CD4-positive, alpha-beta T cell treated with Interleukin-4 for 1 hour (primary cell): ENCODE measurements around the gene SVOPL.

Experiments
- DNase-seq, 2 donors: peaks; one replicate each; pipeline ENCODE4 v3.0.0-alpha.2; 2020 to 2022

SVOPL gene

DNA sequence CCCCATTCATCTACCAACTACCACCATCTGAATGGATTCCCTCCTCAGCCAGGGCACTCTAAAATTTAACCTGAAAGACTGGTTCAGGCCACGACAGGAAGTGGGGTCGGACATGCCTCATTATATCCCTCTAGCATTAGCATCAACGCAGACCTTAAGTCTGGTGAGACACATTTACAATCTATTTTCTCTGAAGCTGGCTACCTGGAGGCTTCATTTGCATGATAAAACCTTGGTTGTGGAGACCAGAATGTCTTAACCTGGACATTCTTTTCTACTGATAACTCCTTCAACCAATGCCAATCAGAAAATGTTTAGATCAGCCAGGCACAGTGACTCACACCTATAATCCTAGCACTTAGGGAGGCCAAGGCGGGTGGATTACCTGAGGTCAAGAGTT is 42.3 kb downstream of the SVOPL start:
- DNase-seq = no peak

DNA sequence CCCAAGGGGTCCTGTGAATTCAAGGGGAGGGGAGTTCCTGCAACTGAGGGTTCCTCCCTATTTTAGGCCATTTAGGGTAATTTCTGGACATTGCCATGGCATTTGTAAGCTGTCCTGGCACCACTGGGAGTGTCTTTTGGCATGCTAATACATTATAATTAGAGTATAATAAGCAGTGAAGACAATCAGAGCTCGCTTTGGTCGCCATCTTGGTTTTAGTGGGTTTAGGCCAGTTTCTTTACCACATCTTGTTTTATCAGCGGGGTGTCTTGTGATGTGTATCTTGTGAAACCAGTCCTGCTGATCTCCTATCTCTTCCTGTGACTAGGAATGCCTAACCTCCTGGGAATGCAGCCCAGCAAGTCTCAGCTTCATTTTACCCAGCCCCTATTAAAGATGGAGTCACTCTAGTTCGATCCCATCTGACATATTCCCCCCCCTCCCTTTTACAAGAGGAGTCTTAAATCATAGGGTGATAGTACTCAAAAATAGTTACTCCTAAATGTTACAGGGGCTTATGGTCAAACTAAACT is 43.2 kb downstream of the SVOPL start:
- no peak for DNase-seq

DNA sequence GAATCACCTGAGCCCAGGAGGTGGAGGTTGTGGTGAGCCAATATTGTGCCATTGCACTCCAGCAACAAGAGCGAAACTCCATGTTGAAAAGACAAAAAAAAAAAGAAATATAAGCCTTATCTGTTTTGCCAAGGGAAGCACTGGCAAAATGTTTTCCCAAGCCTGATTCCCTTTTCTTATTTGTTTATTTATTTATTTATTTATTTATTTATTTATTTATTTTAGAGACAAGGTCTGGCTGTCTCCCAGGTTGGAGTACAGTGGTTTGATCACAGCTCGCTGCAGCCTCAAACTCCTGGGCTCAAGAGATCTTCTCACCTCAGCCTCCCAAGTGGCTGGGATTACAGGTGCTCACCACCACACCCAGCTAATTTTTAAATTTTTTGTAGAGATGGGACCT is 44.2 kb downstream of the SVOPL start:
- DNase-seq = no peak

DNA sequence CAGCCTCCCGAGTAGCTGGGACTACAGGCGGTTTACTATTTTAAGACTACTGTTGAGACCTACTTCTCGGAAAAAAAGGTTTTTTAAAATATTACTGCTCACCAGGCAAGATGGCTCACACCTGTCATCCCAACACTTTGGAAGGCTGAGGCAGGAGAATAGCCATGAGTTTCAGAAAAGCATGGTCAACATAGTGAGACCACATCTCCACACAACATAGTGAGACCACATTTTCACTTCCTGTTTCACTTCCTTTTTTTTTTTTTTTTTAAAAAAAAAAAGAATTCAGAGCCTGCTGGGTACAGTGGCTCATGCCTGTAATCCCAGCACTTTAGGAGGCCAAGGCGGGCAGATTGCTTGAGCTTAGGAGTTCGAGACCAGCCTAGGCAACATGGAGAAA is 46.5 kb downstream of the SVOPL start:
- no peak for DNase-seq

DNA sequence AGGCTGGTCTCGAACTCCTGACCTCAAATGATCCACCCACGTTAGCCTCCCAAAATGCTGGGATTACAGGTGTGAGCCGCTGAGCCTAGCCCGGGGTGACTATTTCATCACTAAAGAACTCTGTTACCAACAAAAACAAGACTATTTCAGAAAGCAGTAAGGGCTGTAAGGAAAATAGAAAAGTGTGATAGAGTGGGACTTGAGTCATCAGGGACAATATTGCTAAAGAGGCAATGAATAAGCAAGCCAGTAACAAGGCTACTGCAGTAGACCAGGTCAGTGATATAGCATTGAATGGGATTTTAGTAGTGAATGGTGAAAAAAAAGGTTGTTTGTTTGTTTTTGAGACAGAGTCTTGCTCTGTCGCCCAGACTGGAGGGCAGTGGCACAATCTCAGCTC is 51.7 kb downstream of the SVOPL start:
- DNase-seq = no peak

DNA sequence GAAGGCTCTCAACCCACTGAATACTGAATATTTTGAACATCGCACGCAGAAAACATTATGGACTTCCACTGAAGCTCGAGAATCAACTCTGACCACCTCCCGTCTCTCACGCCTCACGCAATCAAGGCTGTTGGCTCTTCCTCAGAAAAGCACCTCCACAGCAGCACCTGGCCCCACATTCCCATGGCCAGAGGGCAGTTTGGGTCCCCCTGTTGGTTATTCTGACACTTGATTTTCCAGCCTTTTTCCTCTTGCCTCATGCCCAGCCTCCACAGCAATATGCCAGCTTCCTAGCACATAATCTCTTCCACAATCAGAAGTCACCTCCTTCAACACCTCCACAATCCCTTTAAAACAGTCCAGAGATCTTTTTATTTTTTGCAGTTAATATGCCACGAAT is 55.9 kb downstream of the SVOPL start:
- DNase-seq = no peak

DNA sequence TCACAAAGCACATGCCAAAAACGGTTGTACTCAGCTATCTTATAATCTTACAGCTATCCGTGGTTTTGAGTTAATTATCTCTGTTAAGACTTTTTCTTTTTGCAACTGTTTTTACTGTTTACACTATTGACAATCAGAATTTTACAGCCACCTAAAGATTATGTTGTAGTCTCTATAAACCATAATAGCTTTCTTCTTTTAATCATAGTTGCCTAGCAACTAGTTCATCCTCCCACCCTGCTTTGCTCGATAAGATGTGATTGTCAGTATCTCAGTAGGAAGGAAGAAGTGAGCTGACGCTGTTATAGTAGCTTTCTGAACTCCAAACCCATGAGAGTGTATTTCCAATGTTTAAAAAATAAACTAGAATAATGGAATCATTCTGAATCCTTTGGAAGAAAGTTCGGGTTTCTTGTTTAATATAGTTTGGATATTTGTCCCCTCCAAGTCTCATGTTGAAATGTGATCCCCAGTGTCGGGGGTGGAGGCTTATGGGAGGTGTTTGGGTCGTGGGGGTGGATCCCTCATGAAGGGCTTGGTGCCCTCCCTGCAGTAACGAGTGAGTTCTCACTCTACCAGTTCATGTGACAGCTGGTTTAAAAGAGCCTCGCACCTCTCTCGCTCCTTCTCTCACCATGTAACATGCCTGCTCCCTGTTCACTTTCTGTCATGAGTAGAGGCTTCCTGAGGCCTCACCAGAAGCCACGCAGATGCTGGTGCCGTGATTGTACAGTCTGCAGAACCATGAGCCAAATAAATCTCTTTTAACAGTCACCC is 68.1 kb downstream of the SVOPL start:
- no peak for DNase-seq

DNA sequence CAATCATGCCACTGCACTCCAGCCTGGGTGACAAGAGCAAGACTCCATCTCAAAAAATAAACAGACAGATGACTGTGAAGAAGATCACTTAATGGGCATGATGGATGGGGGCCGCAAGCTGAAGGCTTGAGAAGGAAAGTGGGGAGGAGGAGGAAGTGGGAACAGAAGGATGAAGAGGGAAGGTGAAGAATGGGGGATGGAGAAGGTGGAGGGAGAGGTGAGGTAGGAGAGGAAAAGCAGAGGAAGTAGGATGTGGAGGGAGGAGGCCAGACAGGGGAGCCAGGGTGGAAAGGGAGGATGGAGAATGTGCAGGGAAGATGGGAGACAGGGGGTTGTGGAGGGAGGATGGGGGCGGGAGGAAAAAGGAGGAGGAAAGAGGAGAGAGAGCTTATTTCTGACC is 68.8 kb downstream of the SVOPL start:
- DNase-seq = no peak

DNA sequence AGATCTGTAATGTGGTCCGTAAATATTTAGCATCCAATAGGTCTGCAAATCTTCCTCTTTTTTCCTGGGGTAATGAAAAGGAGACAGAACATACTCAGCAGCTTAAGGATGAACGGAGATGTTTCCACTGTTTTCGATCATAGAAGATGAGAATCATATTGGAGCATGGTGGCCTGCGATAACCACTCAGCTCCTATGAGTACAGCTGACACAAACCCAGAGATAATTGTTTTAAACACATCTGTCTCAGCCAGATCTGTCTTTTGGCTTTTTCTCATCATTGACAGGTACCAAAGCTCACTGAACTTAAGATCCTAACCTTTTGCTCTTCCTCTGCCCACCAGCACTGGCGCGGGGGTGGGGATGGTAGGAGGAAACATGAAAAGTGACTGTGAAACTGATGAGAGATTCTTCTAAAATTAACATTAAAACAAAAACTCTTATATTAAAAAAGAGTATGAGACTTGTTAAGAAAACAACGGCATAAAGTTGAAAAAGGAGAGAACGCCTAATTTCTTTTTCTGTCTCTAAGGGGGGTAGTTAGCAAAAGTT is 71.0 kb downstream of the SVOPL start:
- DNase-seq = no peak

DNA sequence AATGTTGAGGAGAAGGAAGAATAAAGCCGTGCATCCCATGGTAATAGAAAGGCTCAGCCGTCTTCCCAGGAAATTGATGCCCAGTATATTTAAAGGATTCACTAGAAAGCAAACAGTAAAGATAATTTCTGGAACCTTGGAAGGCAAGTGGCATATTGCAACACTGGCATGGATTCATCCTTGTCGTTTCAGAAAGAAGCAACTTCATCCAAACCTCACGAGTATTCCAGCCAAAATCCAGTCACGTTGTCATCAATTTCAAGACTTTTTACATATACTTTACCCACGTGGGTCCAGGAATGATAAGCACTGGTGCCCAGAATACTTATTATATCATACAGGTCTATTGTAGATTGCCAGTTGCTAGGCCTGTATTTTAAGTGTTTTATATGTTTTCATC is 73.8 kb downstream of the SVOPL start:
- DNase-seq = no peak

DNA sequence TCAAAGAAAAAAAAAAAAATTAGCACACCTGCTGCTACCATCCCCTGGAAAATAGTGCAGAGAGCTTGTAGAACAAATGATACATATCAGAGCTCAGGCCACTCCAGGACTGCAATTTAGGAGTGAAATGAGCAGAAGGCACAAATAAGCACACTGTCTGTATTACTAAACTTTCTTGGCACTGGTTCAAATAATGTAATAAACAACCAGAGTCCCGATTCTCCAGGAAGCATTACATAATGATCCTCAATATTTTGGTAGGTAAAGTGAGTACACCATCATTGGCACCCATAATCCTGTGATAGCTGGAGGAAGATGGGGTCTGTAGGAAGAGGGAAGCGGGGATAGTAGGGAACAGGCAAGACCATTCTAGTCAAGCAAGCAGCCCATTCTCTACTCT is 74.3 kb downstream of the SVOPL start:
- no peak for DNase-seq

DNA sequence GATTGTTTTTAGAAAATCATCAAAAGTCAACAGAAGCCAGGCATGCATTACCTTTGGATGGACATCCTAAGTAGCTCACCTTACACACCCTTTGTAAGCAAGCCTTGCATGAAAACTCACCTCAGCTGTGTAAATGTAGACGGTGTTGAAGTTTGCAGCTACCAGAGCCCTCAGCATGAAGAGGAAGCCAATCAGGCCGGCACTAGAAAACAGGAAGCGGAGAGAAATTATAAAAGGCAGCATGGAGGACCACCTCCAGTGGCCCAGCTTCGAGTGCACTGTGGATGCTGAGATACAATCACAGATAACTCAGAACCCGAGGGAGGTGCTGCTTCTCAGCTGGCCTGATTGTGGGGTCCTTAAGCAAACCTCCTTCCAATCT is 75.3 kb downstream of the SVOPL start:
- peak in 1 of 2 donors; percentile 5 for DNase-seq

DNA sequence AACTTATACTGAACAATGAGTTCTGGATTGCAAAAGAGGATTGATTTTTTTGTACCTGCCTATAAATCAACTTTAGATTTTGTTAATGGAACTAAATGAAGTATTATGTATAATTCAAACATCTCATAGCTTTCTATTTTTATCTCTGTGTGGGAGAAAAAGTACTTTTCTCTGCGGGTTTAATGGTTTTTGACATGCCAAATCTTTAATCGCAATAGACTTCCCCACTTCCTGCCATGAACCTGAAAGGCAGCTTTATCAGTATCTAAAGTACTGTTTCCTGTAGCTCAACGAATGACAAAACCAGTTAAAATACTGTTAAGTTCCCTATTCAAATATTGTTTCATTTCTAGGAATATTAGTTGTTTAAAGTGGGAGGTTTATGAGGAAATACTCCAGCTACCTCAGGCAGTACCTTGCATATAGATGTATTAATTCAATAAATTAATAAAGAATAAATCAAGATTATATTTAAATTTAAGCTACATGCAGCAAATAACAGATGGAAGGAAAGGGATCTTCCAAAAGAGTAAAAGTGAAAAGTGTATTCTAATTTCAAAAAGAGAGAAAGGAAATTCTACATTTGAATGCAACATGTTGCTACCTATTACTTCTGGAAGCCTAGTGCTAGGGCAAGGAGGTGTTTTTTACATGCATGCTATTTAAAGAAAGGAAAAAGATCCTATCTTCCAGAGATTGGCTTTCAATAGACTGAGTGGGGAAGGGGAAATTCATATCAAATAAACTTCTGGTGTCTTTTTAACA is 75.9 kb downstream of the SVOPL start:
- peak in 1 of 2 donors; percentile 28 for DNase-seq

DNA sequence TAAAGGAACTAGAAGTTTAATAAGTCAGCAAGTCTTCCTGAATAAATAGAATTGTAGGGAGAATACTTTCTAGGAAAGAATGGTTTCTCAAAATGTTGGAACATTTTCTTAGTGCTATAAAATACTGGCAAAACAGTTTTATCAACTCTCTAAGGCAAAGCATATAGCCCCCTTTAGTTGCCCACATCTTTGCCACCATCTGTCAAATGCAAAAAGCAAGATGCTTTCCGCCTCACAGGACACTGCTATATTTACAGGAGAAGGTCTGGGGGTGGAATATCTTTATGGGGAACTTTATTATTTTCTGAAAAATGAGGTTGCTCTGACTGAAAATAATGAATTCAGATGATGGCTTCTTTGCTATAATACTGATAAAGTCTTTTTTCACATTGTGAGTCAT is 78.3 kb downstream of the SVOPL start:
- DNase-seq = no peak

DNA sequence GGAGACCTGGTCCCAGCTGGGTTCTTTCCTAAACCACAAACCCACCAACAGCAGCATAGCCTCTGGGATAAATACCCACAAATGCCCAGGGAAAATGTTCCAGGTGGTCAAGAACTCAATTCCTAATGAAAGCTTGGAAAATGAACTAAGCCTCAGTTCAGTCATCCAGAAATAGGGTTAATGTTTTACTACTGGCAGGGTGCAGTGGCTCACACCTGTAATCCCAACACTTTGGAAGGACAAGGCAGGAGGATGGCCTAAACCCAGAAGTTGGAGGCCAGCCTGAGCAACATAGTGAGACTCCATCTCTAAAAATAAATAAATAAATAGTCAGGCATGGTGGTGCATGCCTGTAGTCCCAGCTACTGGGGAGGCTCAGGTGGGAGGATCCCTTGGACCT is 82.2 kb downstream of the SVOPL start:
- DNase-seq = no peak

DNA sequence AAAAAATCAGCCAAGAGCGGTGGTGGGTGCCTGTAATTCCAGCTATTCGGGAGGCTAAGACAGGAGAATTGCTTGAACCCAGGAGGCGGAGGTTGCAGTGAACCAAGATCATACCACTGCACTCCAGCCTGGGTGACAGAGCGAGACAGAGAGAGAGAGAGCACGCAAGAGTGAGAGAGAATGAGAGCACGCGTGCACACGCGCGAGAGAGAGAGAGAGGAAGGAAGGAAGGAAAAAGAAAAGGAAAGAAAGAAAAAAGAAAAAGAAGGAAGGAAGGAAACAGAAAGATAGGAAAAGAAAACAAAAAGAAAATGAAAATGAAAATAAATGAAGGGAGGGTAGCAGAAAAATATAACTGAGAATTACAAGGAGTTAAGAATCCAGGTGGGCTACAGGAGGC is 82.7 kb downstream of the SVOPL start:
- DNase-seq = no peak

DNA sequence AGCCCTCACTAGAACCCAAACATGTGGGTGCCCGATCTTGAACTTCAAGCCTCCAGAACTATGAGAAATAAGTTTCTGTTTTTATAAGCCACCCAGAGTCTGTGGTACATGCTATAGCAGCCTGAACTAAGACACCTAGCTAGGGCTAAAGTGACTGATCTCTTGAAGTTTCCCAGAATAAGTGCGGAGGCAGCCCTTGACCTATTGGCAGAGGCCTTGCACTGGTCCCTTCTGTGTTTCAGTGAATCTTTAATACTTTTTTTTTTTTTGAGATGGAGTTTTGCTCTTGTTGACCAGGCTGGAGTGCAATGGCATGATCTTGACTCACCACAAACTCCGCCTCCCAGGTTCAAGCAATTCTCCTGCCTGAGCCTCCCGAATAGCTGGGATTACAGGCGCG is 85.1 kb downstream of the SVOPL start:
- no peak for DNase-seq

DNA sequence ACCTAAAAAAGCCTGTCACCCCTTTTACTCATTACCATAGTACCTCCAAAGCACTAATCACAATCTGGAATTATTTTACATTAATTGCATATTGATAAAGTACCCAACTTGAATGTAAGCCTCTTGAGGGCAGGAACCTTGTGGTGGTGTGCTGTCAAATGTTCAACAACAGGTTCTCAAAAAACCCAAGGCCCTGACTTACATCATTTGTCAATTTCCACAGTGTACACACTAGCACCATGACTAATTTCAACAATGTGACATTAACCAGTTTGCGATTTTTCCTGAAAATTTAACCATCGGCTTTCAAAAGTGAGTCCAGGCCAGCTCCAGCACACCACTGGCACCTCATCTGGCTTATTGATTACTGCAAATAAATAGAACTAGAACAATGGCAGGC is 87.5 kb downstream of the SVOPL start:
- DNase-seq = no peak

DNA sequence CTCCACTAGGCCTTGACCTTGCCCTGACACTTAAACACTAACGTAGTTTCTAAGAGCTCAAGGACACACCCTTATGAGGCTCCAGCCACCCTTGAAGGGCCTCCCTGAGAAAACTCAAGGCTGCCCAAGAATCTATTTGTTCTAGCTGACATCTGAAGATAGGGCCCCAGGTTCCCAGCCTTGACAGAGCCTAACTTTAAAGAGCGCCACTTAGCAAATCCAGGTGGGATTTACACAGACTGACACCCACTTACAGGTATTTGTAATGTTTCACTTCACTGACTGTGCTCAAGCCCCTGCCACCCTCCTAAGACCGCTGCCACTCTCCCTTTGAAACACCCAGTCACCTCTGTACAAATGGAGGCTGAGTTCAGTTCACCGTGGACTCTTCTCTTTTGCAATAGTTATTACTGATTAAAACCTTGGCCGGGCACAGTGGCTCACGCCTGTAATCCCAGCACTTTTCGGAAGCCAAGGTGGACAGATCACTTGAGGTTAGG is 90.4 kb downstream of the SVOPL start:
- no peak for DNase-seq

DNA sequence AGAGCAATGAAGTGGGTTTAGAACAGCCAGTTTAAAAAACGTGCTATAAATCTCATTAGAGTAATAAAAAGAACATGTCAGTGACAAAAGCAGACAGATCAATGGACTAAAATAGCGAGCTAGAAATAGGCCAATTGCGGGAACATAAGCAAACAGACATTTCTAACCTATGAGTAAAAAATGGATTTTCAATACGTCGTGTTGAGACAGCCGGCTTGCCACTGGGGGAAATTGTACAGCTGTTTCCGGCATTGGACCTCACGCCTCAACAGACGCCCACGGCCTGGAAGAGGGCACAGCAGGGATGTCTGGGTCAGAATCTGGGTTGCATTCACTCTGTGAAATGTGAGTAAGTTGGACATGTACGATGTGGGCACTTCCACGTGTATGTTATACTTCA is 92.9 kb downstream of the SVOPL start:
- no peak for DNase-seq

DNA sequence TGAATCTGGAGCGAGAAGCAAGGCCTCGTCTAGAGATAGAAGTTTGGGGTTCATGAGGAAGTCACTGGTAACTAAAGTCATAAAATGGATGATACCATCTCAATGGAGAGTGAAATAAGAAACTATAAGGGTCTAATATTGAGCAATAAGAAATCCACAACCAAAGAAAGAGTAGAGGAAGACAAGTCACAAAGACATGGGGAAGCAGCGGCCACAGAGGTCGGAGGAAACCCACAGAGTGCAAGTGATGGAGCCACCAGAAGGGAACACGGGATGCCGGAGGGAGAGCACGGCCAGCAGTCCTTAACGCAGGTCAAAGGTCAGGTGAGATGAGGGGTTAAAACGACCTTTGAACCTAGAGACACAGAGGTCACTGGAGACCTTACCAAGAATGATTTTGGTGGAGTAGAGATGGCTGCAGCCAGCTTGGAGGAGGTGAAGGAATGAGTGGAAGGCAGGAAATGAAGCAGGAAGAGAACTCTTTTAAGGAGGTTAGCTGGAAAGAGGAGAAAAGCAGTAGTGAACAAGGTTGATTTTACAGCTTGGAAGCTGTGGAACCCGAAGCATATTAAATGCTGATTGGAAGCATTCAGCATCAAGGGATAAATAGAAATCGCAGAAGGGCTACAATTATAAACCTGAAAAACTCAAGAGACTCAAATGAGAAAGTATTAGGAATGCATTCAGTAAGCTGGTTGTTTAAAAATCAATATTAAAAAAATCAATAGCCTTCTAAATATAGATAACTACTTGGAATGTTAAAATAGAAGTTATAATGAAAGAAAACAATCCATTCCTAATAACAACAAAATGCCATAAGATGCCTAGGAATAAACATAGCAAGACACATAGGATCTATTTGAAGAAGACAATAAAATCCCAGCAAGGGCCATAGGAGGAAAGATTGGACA is 93.7 kb downstream of the SVOPL start:
- no peak for DNase-seq

DNA sequence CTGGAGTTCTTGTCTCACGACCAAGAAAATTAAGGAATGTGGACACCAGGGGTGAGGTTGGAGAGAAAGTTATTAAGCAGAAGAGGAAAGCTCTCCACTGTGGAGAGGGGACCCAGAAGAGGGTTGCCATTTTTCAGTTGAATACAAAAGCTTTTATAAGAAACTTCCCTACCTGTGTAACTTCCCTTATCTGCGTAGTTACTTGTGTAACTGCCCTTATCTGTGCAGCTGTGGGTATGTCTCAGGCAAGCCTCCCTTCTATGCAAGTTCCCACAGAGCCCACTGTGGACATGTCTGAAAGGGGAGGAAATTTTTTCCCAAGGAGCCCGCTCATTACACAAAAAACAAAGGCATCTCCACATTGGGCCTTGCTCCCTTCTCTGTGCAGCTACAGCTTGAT is 94.9 kb downstream of the SVOPL start:
- DNase-seq = no peak
